DND-41 (cell line): ENCODE results near the gene GP1BA.

ENCODE experiments used
- ATAC-seq: fragments of 200-7000 bp; cut with Tn5 transposase; 3 replicates; pipeline ENCODE4 v1.9.1; 2021; ENCODE audit warnings: low read depth; ENCODE audit not compliant: insufficient read depth
- DNase-seq: peaks from one replicate; pipeline ENCODE4 v3.0.0-alpha.2; 2020
- H2AFZ ChIP-seq: 2 replicates; pipeline ENCODE4 v1.6.0; 2012; ENCODE audit warnings: low read depth, low read length
- H3K27ac ChIP-seq: 2 replicates; pipeline ENCODE4 v1.5.1; 2012; ENCODE audit warnings: low read length, inconsistent platforms
- H3K27me3 ChIP-seq: fragments of 200-600 bp; sonication (generic); 2 replicates; pipeline ENCODE4 v1.6.0; 2012; ENCODE audit warnings: low read length, mild to moderate bottlenecking, inconsistent platforms; ENCODE audit not compliant: insufficient read depth, poor library complexity
- H3K36me3 ChIP-seq: 2 replicates; pipeline ENCODE4 v1.5.1; 2012; ENCODE audit warnings: low read length, inconsistent platforms; ENCODE audit not compliant: insufficient read depth
- H3K4me1 ChIP-seq: 2 replicates; pipeline ENCODE4 v1.5.1; 2012; ENCODE audit warnings: mild to moderate bottlenecking, low read length; ENCODE audit not compliant: insufficient read depth
- H3K4me2 ChIP-seq: 2 replicates; pipeline ENCODE4 v1.6.0; 2012; ENCODE audit warnings: mild to moderate bottlenecking, moderate library complexity, low read length, inconsistent platforms; ENCODE audit not compliant: insufficient read depth
- H3K4me3 ChIP-seq, 2 experiments: fragments of 200-600 bp in 1 of 2; shearing (Covaris generic) in 1 of 2; 2 replicates each; pipeline ENCODE4 v1.5.1; 2012 to 2016; ENCODE audit warnings: inconsistent platforms in 2 of 2, low read length in 2 of 2, mild to moderate bottlenecking in 2 of 2, low read depth in 1 of 2, moderate library complexity in 1 of 2
- H3K79me2 ChIP-seq: 2 replicates; pipeline ENCODE4 v1.6.0; 2012; ENCODE audit warnings: low read length, inconsistent platforms; ENCODE audit not compliant: insufficient read depth
- H3K9ac ChIP-seq: 2 replicates; pipeline ENCODE4 v1.6.0; 2012; ENCODE audit warnings: low read depth, mild to moderate bottlenecking, inconsistent platforms, low read length, moderate library complexity
- H3K9me3 ChIP-seq: 2 replicates; pipeline ENCODE4 v1.5.1; 2012; ENCODE audit warnings: low read length, moderate library complexity, mild to moderate bottlenecking, inconsistent platforms; ENCODE audit not compliant: insufficient read depth, severe bottlenecking
- H4K20me1 ChIP-seq: 2 replicates; pipeline ENCODE4 v1.6.0; 2012; ENCODE audit warnings: low read length; ENCODE audit not compliant: insufficient read depth
- CTCF ChIP-seq: IDR thresholded peaks from 2 replicates; pipeline ENCODE4 v1.5.1; 2012; ENCODE audit warnings: borderline replicate concordance, low read length, moderate library complexity, mild to moderate bottlenecking; ENCODE audit not compliant: poor library complexity, severe bottlenecking; ENCODE audit errors: extremely low read depth
- EZH2 ChIP-seq: IDR thresholded peaks from 3 replicates; pipeline ENCODE4 v1.6.1; 2012; ENCODE audit warnings: borderline replicate concordance, low read depth, mild to moderate bottlenecking, moderate library complexity, low read length, inconsistent platforms; ENCODE audit not compliant: severe bottlenecking

Gene GP1BA

GRCh38 chr17:4980644-4981216 lies 48.7 kb downstream of the GP1BA start:
- Histone ChIP-seq H2AFZ (no peak overlapping the region; the same call in 1 of the 2 replicates), H3K9ac (no peak overlapping the region), H3K27me3 (no peaks in the 10 kb centered on the region), H3K9me3 (no peaks in the 10 kb centered on the region), H3K4me2 (no peak overlapping the region), H4K20me1 (no peaks in the 10 kb centered on the region), H3K4me1 (peaks cover 12% of the 10 kb centered on the region), H3K4me3 (no peak overlapping the region), H3K36me3 (peaks cover 64% of the 10 kb centered on the region), H3K27ac (peak overlapping the region; percentile 3; the same call in 1 of the 2 replicates), H3K79me2 (peaks cover 3% of the 10 kb centered on the region)
- peak; percentile 66 for DNase-seq
- ATAC-seq, result peak; percentile 82
- TF ChIP-seq EZH2, result no peak
- TF ChIP-seq CTCF, result peak; percentile 84

- Histone ChIP-seq H3K79me2 (peaks cover 19% of the 10 kb centered on the region), H3K27ac (no peak overlapping the region), H3K4me1 (peaks cover 26% of the 10 kb centered on the region), H3K4me2 (no peak overlapping the region), H4K20me1 (no peaks in the 10 kb centered on the region), H3K36me3 (peaks cover 59% of the 10 kb centered on the region), H3K27me3 (no peaks in the 10 kb centered on the region), H2AFZ (no peak overlapping the region), H3K9me3 (no peaks in the 10 kb centered on the region), H3K9ac (no peak overlapping the region), H3K4me3 (no peak overlapping the region)
- TF ChIP-seq EZH2 (no peak), CTCF (no peak)
- ATAC-seq (no peak), DNase-seq (no peak)
Observed at GRCh38 chr17:4982305-4982704, 50.2 kb downstream of the GP1BA start.
